GM18951 (cell line): Measurements from ENCODE around the gene MAN1A2.
"Not testable (repeated sequence)": the region's sequence is repeated elsewhere in the genome, so short reads cannot be mapped to it uniquely, and the experiment has no call there.

Experiments
- POLR2A ChIP-seq: IDR thresholded peaks from 4 replicates; pipeline ENCODE4 v1.6.1; 2011; ENCODE audit warnings: mild to moderate bottlenecking; ENCODE audit not compliant: insufficient read length, insufficient read depth; ENCODE audit errors: extremely low read depth
- in situ Hi-C: fragments of 300-500 bp; cut with MboI; formaldehyde crosslinking; loops from one replicate; pipeline ENCODE4 v1.12.0; 2022; ENCODE audit warnings: low sequenced_read_pairs, mixed read lengths, inconsistent platforms; ENCODE audit not compliant: unreplicated experiment

Gene MAN1A2

GRCh38 chr1:117341123-117341522 lies 26.1 kb upstream of the MAN1A2 start:
- in situ Hi-C loops: no loop called here
- TF ChIP-seq POLR2A: no peak

GRCh38 chr1:117342397-117342796 lies 24.9 kb upstream of the MAN1A2 start:
- in situ Hi-C loops: no loop called here
- TF ChIP-seq POLR2A: no peak

- in situ Hi-C loops: no loop called here
- no peak for TF ChIP-seq POLR2A
Measured at GRCh38 chr1:117346206-117346928, 20.9 kb upstream of the MAN1A2 start.

- no peak for TF ChIP-seq POLR2A
- in situ Hi-C loops: no loop called here
Measured at GRCh38 chr1:117347907-117348306, 19.3 kb upstream of the MAN1A2 start.

- in situ Hi-C loops: not testable (repeated sequence)
Measured at GRCh38 chr1:117352695-117353094, 14.6 kb upstream of the MAN1A2 start.

- in situ Hi-C loops: not testable (repeated sequence)
Measured at GRCh38 chr1:117357833-117358603, 9.2 kb upstream of the MAN1A2 start.

- in situ Hi-C loops: not testable (repeated sequence)
Measured at GRCh38 chr1:117358604-117358887, 8.7 kb upstream of the MAN1A2 start.

- no peak for TF ChIP-seq POLR2A
- in situ Hi-C loops: no loop called here
Measured at GRCh38 chr1:117359561-117360289, 7.5 kb upstream of the MAN1A2 start.

- in situ Hi-C loops: no loop called here
- TF ChIP-seq POLR2A: no peak
Measured at GRCh38 chr1:117362986-117363385, 4.3 kb upstream of the MAN1A2 start.

GRCh38 chr1:117363571-117364048 lies 3.6 kb upstream of the MAN1A2 start:
- in situ Hi-C loops: no loop called here
- no peak for TF ChIP-seq POLR2A

- no peak for TF ChIP-seq POLR2A
- in situ Hi-C loops: no loop called here
Measured at GRCh38 chr1:117364240-117364639, 3.0 kb upstream of the MAN1A2 start.

- TF ChIP-seq POLR2A: no peak
- in situ Hi-C loops: no loop called here
Measured at GRCh38 chr1:117365350-117366176, 1.7 kb upstream of the MAN1A2 start.

- TF ChIP-seq POLR2A: peak; percentile 64
- in situ Hi-C loops: no loop called here
Measured at GRCh38 chr1:117366177-117367045, 838 bp upstream of the MAN1A2 start.
